MM.1S (cell line): Measurements from ENCODE around the gene VPS72.

ENCODE experiments used
- DNase-seq: peaks from one replicate; pipeline ENCODE4 v3.0.0-alpha.2; 2015
- H2AFZ ChIP-seq: fragments of 300-600 bp; sonication (generic); 2 replicates; pipeline ENCODE4 v1.6.0; 2016; ENCODE audit warnings: antibody characterized with exemption, low read length
- H3F3A ChIP-seq: fragments of 300-600 bp; sonication (generic); 2 replicates; pipeline ENCODE4 v1.6.1; 2016; ENCODE audit warnings: mild to moderate bottlenecking, antibody characterized with exemption, low read length, moderate library complexity, mixed read lengths; ENCODE audit not compliant: insufficient read depth
- H3K27ac ChIP-seq: fragments of 300-600 bp; sonication (generic); 2 replicates; pipeline ENCODE4 v1.5.1; 2016; ENCODE audit warnings: mild to moderate bottlenecking, low read length
- H3K27me3 ChIP-seq: fragments of 300-600 bp; sonication (generic); replicated peaks from 2 replicates; pipeline ENCODE4 v1.6.0; 2016; ENCODE audit warnings: low read length; ENCODE audit not compliant: insufficient read depth
- H3K36me3 ChIP-seq: fragments of 300-600 bp; sonication (generic); replicated peaks from 2 replicates; pipeline ENCODE4 v1.6.1; 2016; ENCODE audit warnings: mild to moderate bottlenecking, low read length, mixed read lengths; ENCODE audit not compliant: insufficient read depth
- H3K4me1 ChIP-seq: fragments of 300-600 bp; sonication (generic); 2 replicates; pipeline ENCODE4 v1.6.1; 2016; ENCODE audit warnings: low read length, mixed read lengths
- H3K4me2 ChIP-seq: fragments of 300-600 bp; sonication (generic); 2 replicates; pipeline ENCODE4 v1.6.0; 2016; ENCODE audit warnings: low read depth, low read length
- H3K4me3 ChIP-seq: fragments of 300-600 bp; sonication (generic); 2 replicates; pipeline ENCODE4 v1.5.1; 2016; ENCODE audit warnings: low read length, mixed read lengths
- H3K79me2 ChIP-seq: fragments of 300-600 bp; sonication (generic); 2 replicates; pipeline ENCODE4 v1.6.1; 2016; ENCODE audit warnings: mixed run types, low read length, mixed read lengths
- H3K9ac ChIP-seq: fragments of 300-600 bp; sonication (generic); 2 replicates; pipeline ENCODE4 v1.6.1; 2016; ENCODE audit warnings: low read length, mixed read lengths
- H3K9me2 ChIP-seq: fragments of 300-600 bp; sonication (generic); replicated peaks from 2 replicates; pipeline ENCODE4 v1.6.1; 2016; ENCODE audit warnings: mild to moderate bottlenecking, low read length, mixed read lengths; ENCODE audit not compliant: insufficient read depth
- H3K9me3 ChIP-seq: fragments of 300-600 bp; sonication (generic); replicated peaks from 2 replicates; pipeline ENCODE4 v1.6.1; 2016; ENCODE audit warnings: mild to moderate bottlenecking, low read length, mixed read lengths; ENCODE audit not compliant: insufficient read depth
- H4K20me1 ChIP-seq: fragments of 300-600 bp; sonication (generic); 2 replicates; pipeline ENCODE4 v1.6.1; 2016; ENCODE audit warnings: mild to moderate bottlenecking, low read length, moderate library complexity, mixed read lengths; ENCODE audit not compliant: insufficient read depth
- CTCF ChIP-seq: fragments of 300-600 bp; sonication (generic); IDR thresholded peaks from 2 replicates; pipeline ENCODE4 v1.5.1; 2016; ENCODE audit warnings: antibody characterized with exemption, low read length, mixed read lengths
- EZH2 ChIP-seq: fragments of 300-600 bp; sonication (generic); optimal IDR thresholded peaks from 2 replicates; pipeline ENCODE3; 2017; ENCODE audit warnings: low read depth, mild to moderate bottlenecking, antibody characterized with exemption, low read length, mixed read lengths
- EZH2phosphoT487 ChIP-seq: fragments of 300-600 bp; sonication (generic); IDR thresholded peaks from 2 replicates; pipeline ENCODE4 v1.6.1; 2018; ENCODE audit warnings: antibody characterized with exemption, low read length

Gene VPS72

GRCh38 chr1:151171190-151171589 is 18.8 kb downstream of the VPS72 start:
- H3K36me3 ChIP-seq, result no peaks in the 10 kb centered on the region
- TF ChIP-seq EZH2 (no peak), CTCF (no peak), EZH2phosphoT487 (no peak)
- H3K4me3 ChIP-seq, result no peak overlapping the region

GRCh38 chr1:151167116-151167515 is 22.9 kb downstream of the VPS72 start:
- Histone ChIP-seq H3F3A (peaks cover 4% of the 10 kb centered on the region), H3K9ac (peak overlapping the region; percentile 77; the same call in 1 of the 2 replicates)
- TF ChIP-seq CTCF, result no peak
- TF ChIP-seq EZH2, result no peak
- no peak for TF ChIP-seq EZH2phosphoT487

More at GRCh38 chr1:151171190-151171589, 18.8 kb downstream of the VPS72 start:
- Histone ChIP-seq H3K79me2 (peaks cover 13% of the 10 kb centered on the region), H3F3A (peaks cover 2% of the 10 kb centered on the region), H3K27me3 (no peaks in the 10 kb centered on the region), H3K9ac (no peak overlapping the region), H3K4me2 (no peak overlapping the region), H3K4me1 (peaks cover 7% of the 10 kb centered on the region), H3K9me3 (no peaks in the 10 kb centered on the region), H3K27ac (no peak overlapping the region), H3K9me2 (no peaks in the 10 kb centered on the region), H4K20me1 (no peaks in the 10 kb centered on the region), H2AFZ (no peak overlapping the region)
- DNase-seq, result no peak

GRCh38 chr1:151166505-151166956 is 23.5 kb downstream of the VPS72 start:
- no peaks in the 10 kb centered on the region for H3K9me2 ChIP-seq
- H3K79me2 ChIP-seq, result peaks cover 30% of the 10 kb centered on the region
- no peaks in the 10 kb centered on the region for H4K20me1 ChIP-seq
- H3K9ac ChIP-seq, result peak overlapping the region; percentile 77
- no peaks in the 10 kb centered on the region for H3K27me3 ChIP-seq
- DNase-seq, result peak; percentile 50
- peak overlapping the region; percentile 80 for H2AFZ ChIP-seq
- peak overlapping the region; percentile 86 for H3K4me2 ChIP-seq
- no peaks in the 10 kb centered on the region for H3K36me3 ChIP-seq
- H3K4me3 ChIP-seq, result peak overlapping the region; percentile 86
- peak overlapping the region; percentile 51; the same call in 1 of the 2 replicates for H3K27ac ChIP-seq
- H3F3A ChIP-seq, result peaks cover 4% of the 10 kb centered on the region
- H3K9me3 ChIP-seq, result no peaks in the 10 kb centered on the region
- TF ChIP-seq CTCF (no peak), EZH2 (no peak), EZH2phosphoT487 (no peak)
- H3K4me1 ChIP-seq, result peaks cover 7% of the 10 kb centered on the region

More at GRCh38 chr1:151167116-151167515, 22.9 kb downstream of the VPS72 start:
- Histone ChIP-seq H3K27me3 (no peaks in the 10 kb centered on the region), H3K4me2 (peak overlapping the region; percentile 86), H2AFZ (0 out of 2 replicates have a peak overlapping the region, but pooled peaks have one; percentile 80), H4K20me1 (no peaks in the 10 kb centered on the region), H3K36me3 (no peaks in the 10 kb centered on the region), H3K4me3 (peak overlapping the region; percentile 86), H3K79me2 (peaks cover 30% of the 10 kb centered on the region), H3K9me2 (no peaks in the 10 kb centered on the region), H3K9me3 (no peaks in the 10 kb centered on the region), H3K4me1 (peaks cover 7% of the 10 kb centered on the region), H3K27ac (no peak overlapping the region)
- DNase-seq, result no peak
